CD14-positive monocyte (primary cell): Measurements from ENCODE around the gene ITGB8. TPM values are rescaled to one million over a fixed set of nuclear protein-coding genes. Genes with fewer than 3 reads are reported as not detected.
A peak's percentile ranks its signal among the peaks of the same experiment; 100 is the strongest.

Experiments
- DNase-seq, 3 donors: peaks; one replicate each; pipeline ENCODE4 v3.0.0-alpha.2; 2011 to 2022
- H2AFZ ChIP-seq: 2 replicates; pipeline ENCODE4 v1.6.0; 2012; ENCODE audit warnings: mild to moderate bottlenecking, low read depth, low read length, inconsistent platforms; ENCODE audit not compliant: insufficient read depth, poor library complexity, severe bottlenecking
- H3K27ac ChIP-seq, 2 donors: 1 replicate in 1 of 2; 2 replicates in 1 of 2; pipeline ENCODE4 v1.5.1; 2012 to 2013; ENCODE audit warnings: low read length in 2 of 2, control low read depth in 1 of 2, inconsistent platforms in 1 of 2, low read depth in 1 of 2, mild to moderate bottlenecking in 1 of 2
- H3K27me3 ChIP-seq, 2 donors: one replicate each; pipeline versions ENCODE4 v1.6.0 to v1.6.1; 2011 to 2013; ENCODE audit warnings: low read length in 2 of 2; ENCODE audit not compliant: control insufficient read depth in 2 of 2, insufficient read depth in 2 of 2
- H3K36me3 ChIP-seq, 2 donors: replicated peaks in 1 of 2; 1 replicate in 1 of 2; 2 replicates in 1 of 2; pipeline versions ENCODE4 v1.5.1 to v1.6.1; 2012 to 2013; ENCODE audit warnings: low read length in 2 of 2, control low read depth in 1 of 2, inconsistent platforms in 1 of 2, mild to moderate bottlenecking in 1 of 2; ENCODE audit not compliant: insufficient read depth in 2 of 2, control insufficient read depth in 1 of 2
- H3K4me1 ChIP-seq, 2 donors: 1 replicate in 1 of 2; 2 replicates in 1 of 2; pipeline versions ENCODE4 v1.5.1 to v1.6.1; 2012 to 2013; ENCODE audit warnings: low read length in 2 of 2, control low read depth in 1 of 2, inconsistent platforms in 1 of 2, mild to moderate bottlenecking in 1 of 2, moderate library complexity in 1 of 2; ENCODE audit not compliant: insufficient read depth in 2 of 2, control insufficient read depth in 1 of 2
- H3K4me2 ChIP-seq: replicated peaks from 2 replicates; pipeline ENCODE3; 2012; ENCODE audit warnings: low read length, moderate library complexity, mild to moderate bottlenecking; ENCODE audit not compliant: poor library complexity, severe bottlenecking; ENCODE audit errors: extremely low read depth
- H3K4me3 ChIP-seq, 3 experiments: fragments of 200-600 bp in 1 of 3; sonication (generic) in 1 of 3; replicated peaks in 1 of 3; 1 replicate in 2 of 3; 2 replicates in 1 of 3; pipeline ENCODE4 v1.5.1; 2011 to 2013; ENCODE audit warnings: low read length in 3 of 3, mild to moderate bottlenecking in 3 of 3, control low read depth in 2 of 3, low read depth in 2 of 3, inconsistent platforms in 1 of 3, moderate library complexity in 1 of 3
- H3K79me2 ChIP-seq: 2 replicates; pipeline ENCODE4 v1.6.0; 2012; ENCODE audit warnings: mild to moderate bottlenecking, control low read depth, inconsistent platforms, low read length, moderate library complexity; ENCODE audit not compliant: insufficient read depth
- H3K9ac ChIP-seq: 2 replicates; pipeline ENCODE4 v1.6.0; 2017; ENCODE audit warnings: low read length, mild to moderate bottlenecking; ENCODE audit not compliant: insufficient read depth, poor library complexity, severe bottlenecking
- H3K9me3 ChIP-seq, 2 donors: replicated peaks in 1 of 2; 1 replicate in 1 of 2; 2 replicates in 1 of 2; pipeline versions ENCODE4 v1.5.1 to v1.6.1; 2012 to 2013; ENCODE audit warnings: low read length in 2 of 2, control low read depth in 1 of 2; ENCODE audit not compliant: control insufficient read depth in 1 of 2, insufficient read depth in 1 of 2
- H4K20me1 ChIP-seq: 2 replicates; pipeline ENCODE4 v1.6.0; 2012; ENCODE audit warnings: mild to moderate bottlenecking, low read length, control low read depth, moderate library complexity; ENCODE audit not compliant: insufficient read depth
- H3K27ac Mint-ChIP-seq, 7 donors: one replicate each; pipeline ENCODE4 v1.8.0; 2020; ENCODE audit warnings: mild to moderate bottlenecking in 7 of 7, mixed read lengths in 7 of 7, moderate library complexity in 6 of 7, inconsistent platforms in 2 of 7
- H3K27me3 Mint-ChIP-seq, 3 donors: one replicate each; pipeline ENCODE4 v1.8.0; 2021 to 2022; ENCODE audit warnings: low read depth in 3 of 3, mild to moderate bottlenecking in 3 of 3, mixed read lengths in 3 of 3, moderate library complexity in 3 of 3, inconsistent platforms in 1 of 3
- H3K36me3 Mint-ChIP-seq, 2 donors: one replicate each; pipeline ENCODE4 v1.8.0; 2020; ENCODE audit warnings: mixed read lengths in 2 of 2, inconsistent platforms in 1 of 2, mild to moderate bottlenecking in 1 of 2
- H3K4me1 Mint-ChIP-seq: one replicate; pipeline ENCODE4 v1.8.0; 2020; ENCODE audit warnings: mild to moderate bottlenecking, mixed read lengths
- H3K4me3 Mint-ChIP-seq, 2 donors: one replicate each; pipeline ENCODE4 v1.8.0; 2020; ENCODE audit warnings: mild to moderate bottlenecking in 2 of 2, mixed read lengths in 2 of 2, moderate library complexity in 1 of 2
- H3K9me3 Mint-ChIP-seq, 7 donors: one replicate each; pipeline ENCODE4 v1.8.0; 2020 to 2022; ENCODE audit warnings: mixed read lengths in 7 of 7, mild to moderate bottlenecking in 6 of 7, moderate library complexity in 6 of 7, inconsistent platforms in 2 of 7
- CTCF ChIP-seq: fragments of 200-600 bp; IDR thresholded peaks from one replicate; pipeline ENCODE4 v1.8.0; 2022; ENCODE audit warnings: antibody characterized with exemption, mild to moderate bottlenecking
- whole genome bisulfite sequencing: methylation state at CpG from one replicate; pipeline ENCODE4 v1.1.5; 2013; ENCODE audit warnings: missing lambda C conversion rate; ENCODE audit not compliant: insufficient coverage; 5-methylcytosine and 5-hydroxymethylcytosine counted together
- intact Hi-C, 2 donors: fragments of 100-400 bp; cut with micrococcal nuclease; formaldehyde crosslinking; loops; one replicate each; pipeline versions ENCODE4 v1.15.0 to v1.15.1; 2023
- polyA plus RNA-seq, 3 donors: library from polyadenylated mRNA; depleted of rRNA in 1 of 3; unstranded in 2 of 3; stranded (reverse) in 1 of 3; fragments of 300-500 nt in 2 of 3; fragments of >200 nt in 1 of 3; fragmentation: Illumina TruSeq in 2 of 3; gene quantifications; 1 replicate in 2 of 3; 2 replicates in 1 of 3; pipeline ENCODE4 v1.2.3, GENCODE V29; 2012 to 2021

ITGB8 gene
- polyA plus RNA-seq, 3 donors, result 0.01 to 0.28 (median 0.19) TPM

- TF ChIP-seq CTCF, result peak; percentile 1
Observed at GRCh38 chr7:20311743-20312042, 19.0 kb upstream of the ITGB8 start.

GRCh38 chr7:20312562-20312961 is 18.1 kb upstream of the ITGB8 start:
- no peak overlapping the region for H3K4me2 ChIP-seq
- intact Hi-C loops, result no loop called here
- H3K4me1 ChIP-seq, result peaks cover 4 to 11% of the 10 kb centered on the region in 2 donors
- Mint-ChIP-seq H3K27me3 (no peaks in the 10 kb centered on the region), H3K27ac (peak overlapping the region in 1 of 7 donors; percentile 66), H3K36me3 (no peaks in the 10 kb centered on the region), H3K4me3 (no peak overlapping the region), H3K4me1 (peaks cover 17% of the 10 kb centered on the region), H3K9me3 (no peaks in the 10 kb centered on the region)
- H3K9ac ChIP-seq, result no peak overlapping the region
- no peak overlapping the region for H2AFZ ChIP-seq
- no peaks in the 10 kb centered on the region for H3K27me3 ChIP-seq
- no peak for DNase-seq
- no peaks in the 10 kb centered on the region for H4K20me1 ChIP-seq
- no peaks in the 10 kb centered on the region for H3K9me3 ChIP-seq
- H3K27ac ChIP-seq, result no peak overlapping the region
- H3K36me3 ChIP-seq, result no peaks in the 10 kb centered on the region
- 25% methylated on average over 2 of the region's 2 CpGs for WGBS
- H3K4me3 ChIP-seq, result no peak overlapping the region
- no peaks in the 10 kb centered on the region for H3K79me2 ChIP-seq
- TF ChIP-seq CTCF, result no peak

More at GRCh38 chr7:20311743-20312042, 19.0 kb upstream of the ITGB8 start:
- H3K79me2 ChIP-seq, result no peaks in the 10 kb centered on the region
- H3K9me3 Mint-ChIP-seq, result no peaks in the 10 kb centered on the region
- WGBS, result no CpG with 5 or more reads among the region's 2 CpGs
- no peaks in the 10 kb centered on the region for H3K36me3 Mint-ChIP-seq
- H3K27me3 Mint-ChIP-seq, result no peaks in the 10 kb centered on the region
- no peak overlapping the region for H3K4me2 ChIP-seq
- no peaks in the 10 kb centered on the region for H4K20me1 ChIP-seq
- no peak overlapping the region for H3K9ac ChIP-seq
- no peak overlapping the region for H3K4me3 ChIP-seq
- H3K27ac Mint-ChIP-seq, result no peak overlapping the region
- H3K4me3 Mint-ChIP-seq, result no peak overlapping the region
- H3K9me3 ChIP-seq, result no peaks in the 10 kb centered on the region
- no peak for DNase-seq
- no peaks in the 10 kb centered on the region for H3K27me3 ChIP-seq
- peaks cover 17% of the 10 kb centered on the region for H3K4me1 Mint-ChIP-seq
- H3K4me1 ChIP-seq, result peaks cover 4 to 11% of the 10 kb centered on the region in 2 donors
- no peak overlapping the region for H3K27ac ChIP-seq
- no peaks in the 10 kb centered on the region for H3K36me3 ChIP-seq
- H2AFZ ChIP-seq, result no peak overlapping the region
- intact Hi-C loops, result no loop called here
